Fibroblast of lung (primary cell): ENCODE data around the gene MORN4. TPM values are rescaled to one million over a fixed set of nuclear protein-coding genes. Genes with fewer than 3 reads are reported as not detected.
"Not testable (repeated sequence)": the region's sequence is repeated elsewhere in the genome, so short reads cannot be mapped to it uniquely, and the experiment has no call there.

Source experiments
- DNase-seq, 2 donors: peaks; one replicate each; pipeline versions ENCODE4 v3.0.0 to v3.0.0-alpha.2; 2010; ENCODE audit warnings: low read depth in 2 of 2
- H2AFZ ChIP-seq: 2 replicates; pipeline ENCODE4 v1.5.1; 2012; ENCODE audit warnings: low read length, control low read depth, inconsistent platforms
- H3K27ac ChIP-seq: 2 replicates; pipeline ENCODE4 v1.5.1; 2011; ENCODE audit warnings: low read length, control low read depth; ENCODE audit not compliant: insufficient read depth
- H3K27me3 ChIP-seq: 2 replicates; pipeline ENCODE4 v1.5.1; 2011; ENCODE audit warnings: mild to moderate bottlenecking, low read length; ENCODE audit not compliant: control insufficient read depth, insufficient read depth
- H3K36me3 ChIP-seq: 2 replicates; pipeline ENCODE4 v1.5.1; 2011; ENCODE audit warnings: low read length; ENCODE audit not compliant: control insufficient read depth, insufficient read depth
- H3K4me1 ChIP-seq: 2 replicates; pipeline ENCODE4 v1.5.1; 2011; ENCODE audit warnings: low read length; ENCODE audit not compliant: control insufficient read depth, insufficient read depth; ENCODE audit errors: extremely low read depth
- H3K4me2 ChIP-seq: 2 replicates; pipeline ENCODE4 v1.5.1; 2011; ENCODE audit warnings: low read length, control low read depth; ENCODE audit not compliant: insufficient read depth; ENCODE audit errors: extremely low read depth
- H3K4me3 ChIP-seq, 4 experiments: fragments of 200-600 bp in 1 of 4; sonication (generic) in 1 of 4; replicated peaks in 1 of 4; 2 replicates each; pipeline ENCODE4 v1.5.1; 2011 to 2016; ENCODE audit warnings: low read length in 4 of 4, low read depth in 3 of 4, mild to moderate bottlenecking in 3 of 4, control low read depth in 2 of 4, inconsistent platforms in 1 of 4, mixed read lengths in 1 of 4; ENCODE audit not compliant: insufficient read depth in 1 of 4; ENCODE audit errors: control extremely low read depth in 1 of 4
- H3K79me2 ChIP-seq: 2 replicates; pipeline ENCODE4 v1.5.1; 2012; ENCODE audit warnings: mild to moderate bottlenecking, low read length, inconsistent platforms; ENCODE audit not compliant: control insufficient read depth, insufficient read depth
- H3K9ac ChIP-seq: 2 replicates; pipeline ENCODE4 v1.5.1; 2011; ENCODE audit warnings: mild to moderate bottlenecking, low read length, control low read depth; ENCODE audit not compliant: insufficient read depth
- H3K9me3 ChIP-seq: 2 replicates; pipeline ENCODE4 v1.5.1; 2012; ENCODE audit warnings: low read depth, low read length; ENCODE audit not compliant: control insufficient read depth, insufficient read depth
- H4K20me1 ChIP-seq: 2 replicates; pipeline ENCODE4 v1.5.1; 2011; ENCODE audit warnings: low read length; ENCODE audit not compliant: control insufficient read depth, insufficient read depth; ENCODE audit errors: extremely low read depth
- CTCF ChIP-seq, 2 donors: IDR thresholded peaks in 1 of 2; conservative IDR thresholded peaks in 1 of 2; 1 replicate in 1 of 2; 2 replicates in 1 of 2; pipeline ENCODE4 v1.5.1; 2011 to 2012; ENCODE audit warnings: low read length in 2 of 2, control low read depth in 1 of 2, inconsistent platforms in 1 of 2, low read depth in 1 of 2, mild to moderate bottlenecking in 1 of 2
- EZH2 ChIP-seq: IDR thresholded peaks from 2 replicates; pipeline ENCODE4 v1.5.1; 2012; ENCODE audit warnings: low read length, control low read depth, mild to moderate bottlenecking; ENCODE audit errors: missing control alignments
- polyA plus RNA-seq, 2 donors: library from polyadenylated mRNA; depleted of rRNA in 1 of 2; stranded (reverse) in 1 of 2; unstranded in 1 of 2; fragments of >200 nt; gene quantifications; 2 replicates each; pipeline ENCODE4 v1.2.1, GENCODE V29; 2011 to 2012; ENCODE audit warnings: missing spikeins in 1 of 2
- total RNA-seq: library from RNA; depleted of rRNA; stranded (reverse); fragments of >200 nt; gene quantifications from 2 replicates; pipeline ENCODE4 v1.2.1, GENCODE V29; 2014

MORN4 gene
- total and polyA plus RNA-seq, 2 donors (not counting 1 experiment from before 2014, with no cell fraction given): 13.2 to 13.4 TPM

- Histone ChIP-seq H3K9me3 (no peaks in the 10 kb centered on the region), H2AFZ (no peak overlapping the region), H3K36me3 (peaks cover 15% of the 10 kb centered on the region), H4K20me1 (no peaks in the 10 kb centered on the region), H3K9ac (no peak overlapping the region), H3K4me3 (no peak overlapping the region), H3K79me2 (peaks cover 27% of the 10 kb centered on the region), H3K27me3 (no peaks in the 10 kb centered on the region), H3K27ac (no peak overlapping the region), H3K4me1 (peaks cover 14% of the 10 kb centered on the region), H3K4me2 (no peak overlapping the region)
- no peak for TF ChIP-seq EZH2
- TF ChIP-seq CTCF (conservative IDR thresholded peaks at IDR 0.05 in 1 of 2, IDR thresholded peaks at IDR 0.05 in 1 of 2; ENCODE audit: low read depth in 1 of 2, low read length in 2 of 2): no peak
- DNase-seq: no peak
Measured at GRCh38 chr10:97651773-97652172, 18.5 kb upstream of the MORN4 start.

- no peak for TF ChIP-seq EZH2
- no peak for TF ChIP-seq CTCF (conservative IDR thresholded peaks at IDR 0.05 in 1 of 2, IDR thresholded peaks at IDR 0.05 in 1 of 2; ENCODE audit: low read depth in 1 of 2, low read length in 2 of 2)
- Histone ChIP-seq H3K9ac (no peak overlapping the region), H3K36me3 (peaks cover 11% of the 10 kb centered on the region), H3K4me3 (no peak overlapping the region), H3K27ac (no peak overlapping the region), H3K79me2 (peaks cover 32% of the 10 kb centered on the region), H2AFZ (no peak overlapping the region), H4K20me1 (no peaks in the 10 kb centered on the region), H3K4me2 (no peak overlapping the region), H3K4me1 (peaks cover 14% of the 10 kb centered on the region), H3K27me3 (no peaks in the 10 kb centered on the region), H3K9me3 (no peaks in the 10 kb centered on the region)
- no peak for DNase-seq
Measured at GRCh38 chr10:97650726-97651125, 17.4 kb upstream of the MORN4 start.

GRCh38 chr10:97649405-97649750 lies 16.1 kb upstream of the MORN4 start:
- not testable (repeated sequence) for H3K9ac ChIP-seq, DNase-seq, H4K20me1 ChIP-seq, H2AFZ ChIP-seq, H3K27me3 ChIP-seq, H3K4me3 ChIP-seq, H3K9me3 ChIP-seq
- Histone ChIP-seq H3K4me1 (peaks cover 14% of the 10 kb centered on the region), H3K36me3 (peaks cover 13% of the 10 kb centered on the region), H3K79me2 (peaks cover 41% of the 10 kb centered on the region), H3K27ac (peak overlapping the region; percentile 42), H3K4me2 (peak overlapping the region; percentile 46)
